Suprapubic skin (tissue), 4 donors: ENCODE results near the gene CCDC85C. TPM values are rescaled to one million over a fixed set of nuclear protein-coding genes. Genes with fewer than 3 reads are reported as not detected.
A peak's percentile ranks its signal among the peaks of the same experiment; 100 is the strongest.

ENCODE experiments used
- DNase-seq, 2 donors: peaks; one replicate each; pipeline ENCODE4 v3.0.0-alpha.2; 2019; ENCODE audit warnings: low spot score in 2 of 2
- H3K27ac ChIP-seq: fragments of 200-600 bp; sonication (generic); one replicate; pipeline ENCODE4 v1.5.1; 2019
- H3K27me3 ChIP-seq: fragments of 200-600 bp; sonication (generic); one replicate; pipeline ENCODE4 v1.5.1; 2019
- H3K36me3 ChIP-seq: fragments of 200-600 bp; sonication (generic); one replicate; pipeline ENCODE4 v1.5.1; 2019
- H3K4me1 ChIP-seq: fragments of 200-600 bp; sonication (generic); one replicate; pipeline ENCODE4 v1.5.1; 2019
- H3K4me3 ChIP-seq: fragments of 200-600 bp; sonication (generic); one replicate; pipeline ENCODE4 v1.5.1; 2019; ENCODE audit warnings: mild to moderate bottlenecking
- H3K9me3 ChIP-seq: fragments of 200-600 bp; sonication (generic); one replicate; pipeline ENCODE4 v1.5.1; 2019
- CTCF ChIP-seq, 2 donors: fragments of 200-600 bp in 1 of 2; fragments of 450-650 bp in 1 of 2; sonication (generic) in 1 of 2; IDR thresholded peaks; one replicate each; pipeline ENCODE4 v1.5.1; 2016 to 2019; ENCODE audit warnings: antibody characterized with exemption in 2 of 2, mild to moderate bottlenecking in 1 of 2, moderate library complexity in 1 of 2
- EP300 ChIP-seq: sonication (generic); formaldehyde crosslinking; IDR thresholded peaks from one replicate; pipeline ENCODE4 v1.6.1; 2017; ENCODE audit warnings: antibody characterized with exemption
- POLR2A ChIP-seq, 2 donors: fragments of 450-650 bp; IDR thresholded peaks; one replicate each; pipeline ENCODE4 v1.6.1; 2017; ENCODE audit warnings: antibody characterized with exemption in 2 of 2, mild to moderate bottlenecking in 2 of 2, moderate library complexity in 2 of 2
- POLR2AphosphoS5 ChIP-seq, 3 donors: sonication (generic); formaldehyde crosslinking; IDR thresholded peaks; one replicate each; pipeline ENCODE4 v1.6.1; 2017; ENCODE audit warnings: antibody characterized with exemption in 3 of 3
- WGBS: methylation state at CpG from one replicate; pipeline ENCODE4 v1.1.5; 2018; 5-methylcytosine and 5-hydroxymethylcytosine counted together
- total RNA-seq, 4 donors: library from RNA; depleted of rRNA; stranded (reverse); fragments of >200 nt; gene quantifications; one replicate each; pipeline ENCODE4 v1.1.0, GENCODE V29; 2016

Gene CCDC85C
- total RNA-seq, 4 donors from 2014 or later: 18.8 to 53.2 (median 48.0) TPM

GRCh38 chr14:99600232-99600888 lies 3.6 kb downstream of the CCDC85C start:
- TF ChIP-seq CTCF (IDR thresholded peaks at IDR 0.05) (no peak), POLR2A (IDR thresholded peaks at IDR 0.05) (no peak)
- peaks cover 6% of the 10 kb centered on the region for H3K27me3 ChIP-seq
- H3K9me3 ChIP-seq: no peaks in the 10 kb centered on the region
- no peak overlapping the region for H3K4me3 ChIP-seq
- peaks cover 56% of the 10 kb centered on the region for H3K4me1 ChIP-seq
- 84% methylated on average over 3 of the region's 3 CpGs for WGBS
- H3K36me3 ChIP-seq: no peaks in the 10 kb centered on the region
- H3K27ac ChIP-seq: no peak overlapping the region
- no peak for DNase-seq

GRCh38 chr14:99599393-99599792 lies 4.6 kb downstream of the CCDC85C start:
- no peaks in the 10 kb centered on the region for H3K9me3 ChIP-seq
- 77% methylated on average over 6 of the region's 6 CpGs for WGBS
- no peak for TF ChIP-seq POLR2A (IDR thresholded peaks at IDR 0.05)
- TF ChIP-seq CTCF (IDR thresholded peaks at IDR 0.05): no peak
- TF ChIP-seq EP300: no peak
- TF ChIP-seq POLR2AphosphoS5 (IDR thresholded peaks at IDR 0.05): no peak
- DNase-seq: no peak
- no peaks in the 10 kb centered on the region for H3K36me3 ChIP-seq
- H3K4me1 ChIP-seq: peaks cover 55% of the 10 kb centered on the region
- H3K27ac ChIP-seq: no peak overlapping the region
- H3K4me3 ChIP-seq: no peak overlapping the region
- peaks cover 6% of the 10 kb centered on the region for H3K27me3 ChIP-seq

- TF ChIP-seq CTCF (IDR thresholded peaks at IDR 0.05) (no peak), POLR2A (IDR thresholded peaks at IDR 0.05) (no peak), POLR2AphosphoS5 (IDR thresholded peaks at IDR 0.05) (no peak), EP300 (no peak)
- no peak overlapping the region for H3K27ac ChIP-seq
- WGBS: 75% methylated on average over 3 of the region's 3 CpGs
- H3K36me3 ChIP-seq: no peaks in the 10 kb centered on the region
- H3K9me3 ChIP-seq: no peaks in the 10 kb centered on the region
- peaks cover 6% of the 10 kb centered on the region for H3K27me3 ChIP-seq
- DNase-seq: no peak
- peaks cover 59% of the 10 kb centered on the region for H3K4me1 ChIP-seq
- H3K4me3 ChIP-seq: no peak overlapping the region
Observed at GRCh38 chr14:99598774-99599173, 5.2 kb downstream of the CCDC85C start.

GRCh38 chr14:99597911-99598600 lies 6.0 kb downstream of the CCDC85C start:
- Histone ChIP-seq H3K4me3 (no peak overlapping the region), H3K27ac (peak overlapping the region; percentile 7), H3K4me1 (peaks cover 52% of the 10 kb centered on the region), H3K9me3 (no peaks in the 10 kb centered on the region), H3K27me3 (peaks cover 2% of the 10 kb centered on the region), H3K36me3 (no peaks in the 10 kb centered on the region)
- WGBS: 87% methylated on average over 14 of the region's 20 CpGs
- no peak for TF ChIP-seq CTCF (IDR thresholded peaks at IDR 0.05)
- TF ChIP-seq EP300: no peak
- TF ChIP-seq POLR2A (IDR thresholded peaks at IDR 0.05): no peak
- no peak for TF ChIP-seq POLR2AphosphoS5 (IDR thresholded peaks at IDR 0.05)
- no peak for DNase-seq

- Histone ChIP-seq H3K4me1 (peaks cover 39% of the 10 kb centered on the region), H3K27ac (no peak overlapping the region), H3K27me3 (no peaks in the 10 kb centered on the region), H3K9me3 (no peaks in the 10 kb centered on the region), H3K36me3 (no peaks in the 10 kb centered on the region), H3K4me3 (no peak overlapping the region)
- no CpG with 5 or more reads among the region's 7 CpGs for WGBS
- DNase-seq: no peak
- TF ChIP-seq EP300 (no peak), POLR2A (IDR thresholded peaks at IDR 0.05) (no peak)
Observed at GRCh38 chr14:99596772-99597171, 7.2 kb downstream of the CCDC85C start.
